HK-2 (cell line): ENCODE measurements around the gene INPP5B.
"Not testable (repeated sequence)": the region's sequence is repeated elsewhere in the genome, so short reads cannot be mapped to it uniquely, and the experiment has no call there.

Experiments
- DNase-seq: peaks from one replicate; pipeline ENCODE4 v3.0.0-alpha.2; 2018; ENCODE audit not compliant: unreplicated experiment

INPP5B gene

GRCh38 chr1:37948166-37948565 lies 1.3 kb upstream of the INPP5B start:
- DNase-seq: no peak

- DNase-seq: no peak
These were observed 511 bp upstream of the INPP5B start for GRCh38 chr1:37947364-37947763.

- DNase-seq: no peak
These were observed 830 bp downstream of the INPP5B start for GRCh38 chr1:37945743-37946702.

DNA sequence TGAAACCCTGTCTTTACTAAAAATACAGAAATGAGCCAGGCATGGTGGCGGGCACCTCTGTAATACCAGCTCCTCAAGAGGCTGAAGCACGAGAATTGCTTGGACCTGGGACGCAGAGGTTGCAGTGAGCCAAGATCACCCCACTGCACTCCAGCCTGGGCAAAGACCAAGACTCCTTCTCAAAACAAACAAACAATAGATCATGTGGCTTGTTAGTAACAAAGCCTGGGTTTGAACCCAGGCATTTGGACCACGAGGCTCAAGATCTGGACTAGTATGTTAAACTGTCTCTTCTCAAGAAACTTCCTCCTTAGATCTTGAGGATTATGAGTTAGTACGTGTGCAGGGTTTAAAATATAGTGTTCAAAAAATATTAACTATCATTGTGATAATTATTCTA lies 1.6 kb downstream of the INPP5B start:
- no peak for DNase-seq

- no peak for DNase-seq
These were observed 2.0 kb downstream of the INPP5B start for GRCh38 chr1:37944816-37945215.

DNA sequence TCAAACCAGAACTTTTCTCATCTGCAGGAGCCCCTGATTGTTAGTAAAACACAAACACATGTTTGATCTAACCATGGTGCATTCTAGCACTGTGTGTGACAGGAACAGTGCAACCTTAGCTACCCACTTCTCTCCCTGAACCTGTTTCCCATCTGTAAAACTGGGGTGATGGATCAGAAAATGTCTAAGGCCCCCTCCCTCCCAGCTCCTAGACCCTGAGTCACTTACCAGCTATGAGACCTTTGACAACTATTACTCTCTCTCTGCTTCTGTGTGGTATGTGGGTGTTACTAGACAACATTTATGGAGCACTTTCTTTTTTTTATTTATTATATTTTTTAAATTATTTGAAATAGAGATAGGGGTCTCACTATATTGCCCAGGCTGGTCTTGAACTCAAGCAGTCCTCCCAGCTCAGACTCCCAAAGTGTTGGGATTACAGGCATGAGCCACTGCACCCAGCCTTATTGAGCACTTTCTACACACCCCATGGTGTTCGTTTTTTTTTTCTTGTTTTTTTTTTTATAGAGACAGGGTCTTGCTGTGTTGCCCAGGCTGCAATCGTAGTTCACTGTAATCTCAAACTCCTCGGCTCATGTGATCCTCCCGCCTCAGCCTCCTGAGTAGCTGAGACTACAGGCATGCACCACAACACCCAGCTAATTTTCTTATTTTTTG lies 2.6 kb downstream of the INPP5B start:
- no peak for DNase-seq

- no peak for DNase-seq
These were observed 6.4 kb downstream of the INPP5B start for GRCh38 chr1:37940299-37940947.

GRCh38 chr1:37936760-37937159 lies 10.1 kb downstream of the INPP5B start:
- not testable (repeated sequence) for DNase-seq

DNA sequence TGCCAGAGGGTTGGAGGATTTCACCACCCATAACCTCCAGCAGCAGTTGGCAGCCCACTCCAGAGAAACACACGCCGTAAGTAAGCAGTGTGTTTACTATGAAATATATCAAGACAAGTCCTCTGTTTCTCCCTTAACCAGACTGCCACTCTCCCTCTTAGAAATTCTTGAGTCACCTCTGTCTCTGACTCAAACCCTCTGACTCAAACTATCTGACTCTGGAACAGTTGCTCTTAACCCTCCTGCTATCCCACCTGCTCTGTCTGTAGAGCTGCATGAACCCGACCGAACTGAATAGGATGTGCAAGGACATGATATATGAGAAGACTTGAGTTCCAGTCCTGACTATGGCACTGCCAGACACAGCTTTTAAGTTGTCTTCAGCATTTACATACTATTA lies 14.1 kb downstream of the INPP5B start:
- DNase-seq: no peak

- peak; percentile 98 for DNase-seq
These were observed 15.3 kb downstream of the INPP5B start for GRCh38 chr1:37931361-37932158.

- DNase-seq: no peak
These were observed 15.8 kb downstream of the INPP5B start for GRCh38 chr1:37931102-37931360.

DNA sequence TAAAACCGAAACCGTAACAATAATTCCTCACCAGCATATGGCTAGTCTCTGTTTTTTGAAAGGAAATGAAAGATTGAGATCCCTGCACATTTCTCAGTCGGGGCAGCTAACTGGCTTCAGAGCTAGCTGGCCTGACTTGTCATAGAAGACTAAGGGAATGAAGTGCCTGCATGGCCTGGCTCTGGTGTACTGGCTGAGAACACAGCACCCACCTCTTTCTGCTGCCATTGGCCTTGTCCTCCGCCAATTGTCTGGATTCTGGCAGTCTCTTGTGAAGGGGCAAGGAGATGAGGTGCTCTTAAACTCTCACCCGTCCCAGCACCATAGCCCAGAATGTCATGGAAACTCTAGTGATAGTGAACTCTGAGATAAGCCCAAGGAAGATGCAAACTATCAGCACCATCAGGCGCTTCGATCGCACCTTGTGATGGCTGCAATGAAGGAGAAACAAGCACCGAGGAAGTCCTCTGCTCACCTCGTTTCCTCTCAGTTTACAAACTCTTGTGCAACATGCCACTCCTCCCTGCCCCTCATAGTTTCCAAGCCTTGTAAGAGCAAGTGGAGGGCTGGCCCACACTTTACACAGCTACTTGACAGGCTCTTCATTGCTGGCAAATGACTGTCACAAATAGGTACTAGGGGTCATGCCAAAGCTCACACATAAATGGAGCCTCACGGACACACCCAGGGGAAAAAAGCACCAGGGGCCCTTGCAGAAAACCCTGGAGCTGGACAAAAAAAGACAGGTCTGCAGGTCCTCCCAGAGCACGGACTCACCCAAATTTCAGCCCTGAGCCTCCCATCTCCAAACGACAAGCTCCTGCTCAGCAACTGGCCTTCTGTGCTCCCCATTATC lies 16.4 kb downstream of the INPP5B start:
- DNase-seq: no peak

DNA sequence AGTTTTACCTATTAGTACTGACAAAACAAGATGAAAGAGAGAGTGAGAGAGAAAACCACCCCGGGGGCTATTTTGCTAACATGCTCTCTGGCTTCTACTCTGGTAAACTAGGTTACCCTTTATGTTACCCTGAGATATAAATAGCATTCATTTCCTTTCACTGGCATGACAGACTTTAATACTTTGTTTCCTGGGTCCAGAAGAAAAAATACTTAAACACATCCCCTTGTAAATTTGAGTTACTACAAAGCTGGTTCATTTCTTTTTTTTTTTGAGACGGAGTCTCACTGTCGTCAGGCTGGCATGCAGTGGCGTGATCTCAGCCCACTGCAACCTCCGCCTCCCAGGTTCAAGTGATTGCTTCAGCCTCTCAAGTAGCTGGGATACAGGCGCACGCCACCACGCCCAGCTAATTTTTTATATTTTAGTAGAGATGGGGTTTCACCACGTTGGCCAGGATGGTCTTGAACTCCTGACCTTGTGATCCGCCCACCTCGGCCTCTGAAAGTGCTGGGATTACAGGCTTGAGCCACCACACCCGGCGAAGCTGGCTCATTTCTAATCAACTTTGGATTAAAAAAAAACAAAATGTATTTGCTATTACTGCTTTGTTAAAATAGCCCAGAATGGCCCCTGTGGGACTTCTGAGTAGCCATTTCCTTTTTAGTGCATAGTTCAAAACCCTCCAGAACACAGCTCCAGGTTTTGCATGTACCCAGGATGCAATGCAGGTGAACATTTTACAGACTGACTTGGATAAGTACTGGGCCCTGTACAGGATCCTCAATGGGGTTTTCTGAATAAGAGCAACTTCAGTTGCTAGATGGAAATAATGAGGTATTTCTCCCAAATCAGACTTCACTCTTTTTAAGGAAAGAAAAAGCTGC lies 20.6 kb downstream of the INPP5B start:
- no peak for DNase-seq

GRCh38 chr1:37925316-37925715 lies 21.5 kb downstream of the INPP5B start:
- DNase-seq: no peak

- no peak for DNase-seq
These were observed 23.3 kb downstream of the INPP5B start for GRCh38 chr1:37923551-37923889.

- no peak for DNase-seq
These were observed 23.9 kb downstream of the INPP5B start for GRCh38 chr1:37922767-37923550.

GRCh38 chr1:37919277-37919676 lies 27.6 kb downstream of the INPP5B start:
- no peak for DNase-seq

DNA sequence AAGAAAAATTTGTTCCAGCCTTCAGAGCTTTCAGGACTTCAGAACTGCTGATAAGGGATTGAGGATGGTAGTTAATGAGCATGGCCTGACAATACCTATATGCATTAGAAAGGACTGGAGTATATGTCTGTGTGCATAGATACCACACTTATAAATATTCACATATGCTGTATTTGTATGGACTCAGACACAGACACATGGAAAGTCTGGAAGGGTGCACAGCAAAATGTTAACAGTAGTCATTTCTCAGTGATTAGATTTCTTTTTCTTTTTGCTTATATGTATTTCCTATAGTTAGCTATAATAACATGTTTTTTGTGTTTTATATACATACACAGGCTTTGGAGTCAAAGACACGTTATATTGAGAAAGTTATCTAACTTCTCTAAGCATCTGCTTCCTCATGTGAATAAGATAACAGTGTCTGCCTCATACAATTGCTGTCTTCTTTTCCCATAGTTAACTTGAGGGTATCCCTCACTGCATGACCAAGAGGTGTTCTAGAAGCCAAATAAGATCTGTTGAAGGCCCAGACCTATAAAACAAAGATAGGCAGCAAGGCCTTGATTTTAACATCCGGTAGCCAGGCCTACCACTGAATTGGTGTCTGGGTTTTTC lies 31.3 kb downstream of the INPP5B start:
- no peak for DNase-seq
